IMR-90 (cell line): ENCODE results near the gene OR51B6. TPM values are rescaled to one million over a fixed set of nuclear protein-coding genes. Genes with fewer than 3 reads are reported as not detected.

Experiments used
- ATAC-seq: fragments of 200-7000 bp; cut with Tn5 transposase; 2 replicates; pipeline ENCODE4 v1.9.1; 2020; ENCODE audit warnings: low read depth, mild to moderate bottlenecking, moderate library complexity
- BruUV-seq: library from RNA; stranded (reverse); fragments of 400-500 nt; replicated peaks from 2 replicates; lab custom pipeline; 2021; lab: Mats Ljungman, UMichigan
- CTCF ChIA-PET: fragments of 300-600 bp; formaldehyde crosslinking; extraction: SDS; loops from one replicate; lab custom pipeline; 2021; ENCODE audit warnings: antibody characterized with exemption; lab: Yijun Ruan, JAX
- POLR2A ChIA-PET: fragments of 300-600 bp; sonication (Branson Sonifier 250); formaldehyde crosslinking; loops from one replicate; lab custom pipeline; 2022; ENCODE audit warnings: antibody characterized with exemption; ENCODE audit not compliant: unreplicated experiment; lab: Charles Lee
- DNase-seq: peaks from one replicate; pipeline ENCODE4 v3.0.0; 2013
- H2AFZ ChIP-seq: replicated peaks from 2 replicates; pipeline ENCODE3; 2013; ENCODE audit warnings: low read length, mild to moderate bottlenecking; ENCODE audit not compliant: poor library complexity
- H2AK5ac ChIP-seq: 2 replicates; pipeline ENCODE4 v1.6.1; 2013; ENCODE audit warnings: low read depth, low read length, inconsistent platforms
- H2AK9ac ChIP-seq: replicated peaks from 2 replicates; pipeline ENCODE3; 2013; ENCODE audit warnings: mild to moderate bottlenecking, low read depth, low read length, moderate library complexity; ENCODE audit not compliant: poor library complexity
- H2BK120ac ChIP-seq: 2 replicates; pipeline ENCODE4 v1.6.1; 2013; ENCODE audit warnings: low read depth, low read length, inconsistent platforms
- H2BK15ac ChIP-seq: 3 replicates; pipeline ENCODE4 v1.6.1; 2013; ENCODE audit warnings: low read depth, low read length, inconsistent platforms
- H2BK20ac ChIP-seq: 2 replicates; pipeline ENCODE4 v1.6.1; 2013; ENCODE audit warnings: low read depth, mild to moderate bottlenecking, inconsistent platforms, low read length, moderate library complexity
- H2BK5ac ChIP-seq: 2 replicates; pipeline ENCODE4 v1.6.1; 2013; ENCODE audit warnings: mild to moderate bottlenecking, low read depth, low read length, inconsistent platforms; ENCODE audit not compliant: poor library complexity, severe bottlenecking
- H3K14ac ChIP-seq: replicated peaks from 2 replicates; pipeline ENCODE4 v1.6.1; 2013; ENCODE audit warnings: low read depth, low read length, inconsistent platforms
- H3K18ac ChIP-seq: 2 replicates; pipeline ENCODE4 v1.6.1; 2013; ENCODE audit warnings: low read depth, low read length, control low read depth
- H3K23ac ChIP-seq: 2 replicates; pipeline ENCODE4 v1.6.1; 2013; ENCODE audit warnings: low read depth, low read length, inconsistent platforms
- H3K27ac ChIP-seq: 2 replicates; pipeline ENCODE4 v1.5.1; 2013; ENCODE audit warnings: mild to moderate bottlenecking, control low read depth, low read length; ENCODE audit not compliant: insufficient read depth
- H3K27me3 ChIP-seq: 2 replicates; pipeline ENCODE4 v1.6.1; 2013; ENCODE audit warnings: low read length; ENCODE audit not compliant: control insufficient read depth, insufficient read depth
- H3K36me3 ChIP-seq: 2 replicates; pipeline ENCODE4 v1.6.1; 2013; ENCODE audit warnings: low read length, mixed read lengths; ENCODE audit not compliant: control insufficient read depth, insufficient read depth
- H3K4ac ChIP-seq: 2 replicates; pipeline ENCODE4 v1.6.1; 2013; ENCODE audit warnings: low read depth, low read length, inconsistent platforms
- H3K4me1 ChIP-seq: 2 replicates; pipeline ENCODE4 v1.6.1; 2013; ENCODE audit warnings: low read length, mixed read lengths; ENCODE audit not compliant: control insufficient read depth, insufficient read depth
- H3K4me2 ChIP-seq: 2 replicates; pipeline ENCODE4 v1.6.1; 2013; ENCODE audit warnings: low read depth, mild to moderate bottlenecking, control low read depth, low read length, moderate library complexity
- H3K4me3 ChIP-seq: 2 replicates; pipeline ENCODE4 v1.5.1; 2013; ENCODE audit warnings: low read depth, mild to moderate bottlenecking, control low read depth, low read length, moderate library complexity; ENCODE audit not compliant: insufficient read depth
- H3K56ac ChIP-seq: 2 replicates; pipeline ENCODE4 v1.6.1; 2013; ENCODE audit warnings: low read length, inconsistent platforms; ENCODE audit not compliant: insufficient read depth; ENCODE audit errors: extremely low read depth
- H3K79me1 ChIP-seq, 2 experiments: 2 replicates each; pipeline ENCODE4 v1.6.1; 2013; ENCODE audit warnings: low read length in 2 of 2, inconsistent platforms in 1 of 2, low read depth in 1 of 2
- H3K9ac ChIP-seq: 2 replicates; pipeline ENCODE4 v1.6.1; 2013; ENCODE audit warnings: low read depth, low read length, control low read depth
- H3K9me1 ChIP-seq: 2 replicates; pipeline ENCODE4 v1.6.1; 2013; ENCODE audit warnings: low read length, inconsistent platforms; ENCODE audit not compliant: insufficient read depth
- H3K9me3 ChIP-seq: 2 replicates; pipeline ENCODE4 v1.6.1; 2013; ENCODE audit warnings: low read length; ENCODE audit not compliant: control insufficient read depth, insufficient read depth
- H4K20me1 ChIP-seq: 2 replicates; pipeline ENCODE4 v1.6.1; 2013; ENCODE audit warnings: low read length, inconsistent platforms; ENCODE audit not compliant: insufficient read depth
- H4K5ac ChIP-seq: 2 replicates; pipeline ENCODE4 v1.6.1; 2013; ENCODE audit warnings: mild to moderate bottlenecking, low read depth, low read length, control low read depth
- H4K8ac ChIP-seq, 2 experiments: 2 replicates each; pipeline ENCODE4 v1.6.1; 2013; ENCODE audit warnings: low read depth in 2 of 2, low read length in 2 of 2, control low read depth in 1 of 2, inconsistent platforms in 1 of 2
- H4K91ac ChIP-seq: 2 replicates; pipeline ENCODE4 v1.6.1; 2013; ENCODE audit warnings: low read depth, low read length, inconsistent platforms; ENCODE audit not compliant: insufficient read depth
- CHD1 ChIP-seq: IDR thresholded peaks from 2 replicates; pipeline ENCODE4 v1.6.1; 2012; ENCODE audit warnings: low read depth, low read length, improper control_type of control experiment
- POLR2A ChIP-seq: IDR thresholded peaks from 2 replicates; pipeline ENCODE4 v1.6.1; 2012; ENCODE audit warnings: mild to moderate bottlenecking, low read depth, low read length
- RAD21 ChIP-seq: IDR thresholded peaks from 2 replicates; pipeline ENCODE4 v1.6.1; 2012; ENCODE audit warnings: low read length, improper control_type of control experiment
- SMC3 ChIP-seq: fragments of 150-350 bp; IDR thresholded peaks from 2 replicates; pipeline ENCODE4 v1.6.1; 2016; ENCODE audit warnings: low read depth, mild to moderate bottlenecking, antibody characterized with exemption, low read length, moderate library complexity
- WGBS, 2 experiments: methylation state at CpG; one replicate each; pipeline versions ENCODE4 v1.1.5 to v1.1.7; 2013; ENCODE audit warnings: missing lambda C conversion rate in 2 of 2; ENCODE audit not compliant: insufficient read length in 1 of 2; ENCODE audit errors: extremely low coverage in 2 of 2; 5-methylcytosine and 5-hydroxymethylcytosine counted together
- dilution Hi-C: fragments of 300-500 bp; cut with HindIII; formaldehyde crosslinking; loops from one replicate; pipeline ENCODE4 v1.14.3; 2018; ENCODE audit warnings: low sequenced_read_pairs; ENCODE audit not compliant: unreplicated experiment
- in situ Hi-C: fragments of 300-500 bp; cut with MboI; formaldehyde crosslinking; loops from 3 replicates; pipeline ENCODE4 v1.14.3; 2019; ENCODE audit warnings: low sequenced_read_pairs, inconsistent platforms, mixed read lengths
- intact Hi-C: fragments of 100-400 bp; cut with micrococcal nuclease; formaldehyde crosslinking; loops from 2 replicates; pipeline ENCODE4 v1.10.0; 2022
- polyA plus RNA-seq, 3 experiments: library from polyadenylated mRNA; depleted of rRNA; stranded (reverse); fragments of >200 nt; gene quantifications; 2 replicates each; pipeline ENCODE4 v1.2.3, GENCODE V29; 2012; ENCODE audit warnings: low replicate concordance in 1 of 3
- total RNA-seq: library from RNA; depleted of rRNA; stranded (reverse); fragments of >200 nt; gene quantifications from 2 replicates; pipeline ENCODE4 v1.2.3, GENCODE V29; 2012
- TF ChIP-seq, protein P1 (sequence below): conservative IDR thresholded peaks from 2 replicates; pipeline ENCODE4 v1.5.1; 2012; ENCODE audit warnings: mild to moderate bottlenecking, low read depth, low read length, improper control_type of control experiment

The OR51B6 gene
- total and polyA plus RNA-seq, 2 of the 4 experiments (the other 2 are of a cell fraction), result not detected

GRCh38 chr11:5380740-5381342 lies 29.5 kb downstream of the OR51B6 start:
- Histone ChIP-seq H3K4me1 (no peaks in the 10 kb centered on the region), H2AK9ac (no peak overlapping the region), H3K79me1 (no peaks in the 10 kb centered on the region), H3K4me2 (no peak overlapping the region), H2BK120ac (peak overlapping the region; percentile 74), H3K9me3 (no peaks in the 10 kb centered on the region), H3K9me1 (no peaks in the 10 kb centered on the region), H3K9ac (no peak overlapping the region), H3K23ac (no peak overlapping the region), H3K56ac (no peak overlapping the region), H4K5ac (no peak overlapping the region), H3K27me3 (no peaks in the 10 kb centered on the region), H2BK15ac (no peak overlapping the region), H2BK20ac (no peak overlapping the region), H4K91ac (peak overlapping the region; percentile 7; the same call in 1 of the 2 replicates), H3K4ac (no peak overlapping the region), H4K20me1 (no peaks in the 10 kb centered on the region), H2AK5ac (no peak overlapping the region), H3K27ac (no peak overlapping the region), H3K4me3 (no peak overlapping the region), H2BK5ac (no peak overlapping the region), H3K18ac (no peak overlapping the region), H3K14ac (no peak overlapping the region), H2AFZ (peak overlapping the region; percentile 50), H3K36me3 (no peaks in the 10 kb centered on the region), H4K8ac (peak overlapping the region in 1 of 2 experiments; percentile 16; a peak in 1 of 4 replicates)
- ATAC-seq (peak; percentile 100), DNase-seq (peak; percentile 77)
- dilution Hi-C loops (no loop called here), in situ Hi-C loops (loop anchor here (5.0 to 10.0 kb wide), 2 partner anchors 259 to 746 kb away; partner anchors contain the start of gene OR51D1), intact Hi-C loops (loop anchor here (1.0 to 5.0 kb wide), 7 partner anchors 176 to 1194 kb away; partner anchors contain the start of genes OR51D1 and OR52N2)
- POLR2A ChIA-PET, result interaction anchor here (0.6 to 1.0 kb wide), 2 partner anchors 48 to 257 kb away, joined by 4 read pairs; no protein-coding TSS in a partner anchor
- CTCF ChIA-PET, result interaction anchor here (1.2 to 1.6 kb wide), 2 partner anchors 91 to 178 kb away, joined by 3 to 4 read pairs; no protein-coding TSS in a partner anchor
- no TSS peak for BruUV-seq
- TF ChIP-seq SMC3, result peak; percentile 98
- TF ChIP-seq CHD1, result no peak
- 0 out of 2 replicates have a peak, but pooled peaks have one; percentile 34 for TF ChIP-seq POLR2A
- peak; percentile 98 for TF ChIP-seq RAD21
- TF ChIP-seq, protein P1, sequence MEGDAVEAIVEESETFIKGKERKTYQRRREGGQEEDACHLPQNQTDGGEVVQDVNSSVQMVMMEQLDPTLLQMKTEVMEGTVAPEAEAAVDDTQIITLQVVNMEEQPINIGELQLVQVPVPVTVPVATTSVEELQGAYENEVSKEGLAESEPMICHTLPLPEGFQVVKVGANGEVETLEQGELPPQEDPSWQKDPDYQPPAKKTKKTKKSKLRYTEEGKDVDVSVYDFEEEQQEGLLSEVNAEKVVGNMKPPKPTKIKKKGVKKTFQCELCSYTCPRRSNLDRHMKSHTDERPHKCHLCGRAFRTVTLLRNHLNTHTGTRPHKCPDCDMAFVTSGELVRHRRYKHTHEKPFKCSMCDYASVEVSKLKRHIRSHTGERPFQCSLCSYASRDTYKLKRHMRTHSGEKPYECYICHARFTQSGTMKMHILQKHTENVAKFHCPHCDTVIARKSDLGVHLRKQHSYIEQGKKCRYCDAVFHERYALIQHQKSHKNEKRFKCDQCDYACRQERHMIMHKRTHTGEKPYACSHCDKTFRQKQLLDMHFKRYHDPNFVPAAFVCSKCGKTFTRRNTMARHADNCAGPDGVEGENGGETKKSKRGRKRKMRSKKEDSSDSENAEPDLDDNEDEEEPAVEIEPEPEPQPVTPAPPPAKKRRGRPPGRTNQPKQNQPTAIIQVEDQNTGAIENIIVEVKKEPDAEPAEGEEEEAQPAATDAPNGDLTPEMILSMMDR, result peak; percentile 89
- WGBS, 2 experiments, result no CpG with 5 or more reads among the region's 4 CpGs
